ES-I3 (cell line): ENCODE data around the gene IRF2BPL.

Source experiments
- H3K36me3 ChIP-seq: 2 replicates; pipeline ENCODE4 v1.6.1; 2013; ENCODE audit warnings: mild to moderate bottlenecking, low read length, control low read depth, moderate library complexity; ENCODE audit not compliant: insufficient read depth
- H3K4me1 ChIP-seq: 2 replicates; pipeline ENCODE4 v1.6.1; 2013; ENCODE audit warnings: mild to moderate bottlenecking, control low read depth, low read length; ENCODE audit not compliant: insufficient read depth
- H3K9ac ChIP-seq: 2 replicates; pipeline ENCODE4 v1.6.1; 2013; ENCODE audit warnings: low read depth, mild to moderate bottlenecking, low read length, moderate library complexity
- H3K9me3 ChIP-seq: 2 replicates; pipeline ENCODE4 v1.6.1; 2013; ENCODE audit warnings: mild to moderate bottlenecking, low read length, moderate library complexity; ENCODE audit not compliant: control insufficient read depth, insufficient read depth

IRF2BPL gene

GRCh38 chr14:76981670-76982069 is 46.8 kb downstream of the IRF2BPL start:
- no peak overlapping the region for H3K9ac ChIP-seq
- H3K36me3 ChIP-seq = no peaks in the 10 kb centered on the region
- peaks cover 28% of the 10 kb centered on the region for H3K4me1 ChIP-seq
- peaks cover 2% of the 10 kb centered on the region for H3K9me3 ChIP-seq

- Histone ChIP-seq H3K4me1 (no peaks in the 10 kb centered on the region), H3K9ac (no peak overlapping the region), H3K36me3 (no peaks in the 10 kb centered on the region), H3K9me3 (peaks cover 2% of the 10 kb centered on the region)
Measured at GRCh38 chr14:76977793-76978720, 50.5 kb downstream of the IRF2BPL start.

GRCh38 chr14:76976240-76977005 is 52.1 kb downstream of the IRF2BPL start:
- peaks cover 3% of the 10 kb centered on the region; the same call in 1 of the 2 replicates for H3K4me1 ChIP-seq
- no peak overlapping the region for H3K9ac ChIP-seq

GRCh38 chr14:76975812-76976211 is 52.7 kb downstream of the IRF2BPL start:
- no peak overlapping the region for H3K9ac ChIP-seq
- H3K4me1 ChIP-seq = peaks cover 7% of the 10 kb centered on the region; the same call in 1 of the 2 replicates
- H3K9me3 ChIP-seq = no peaks in the 10 kb centered on the region; the same call in 1 of the 2 replicates
- H3K36me3 ChIP-seq = no peaks in the 10 kb centered on the region

More at GRCh38 chr14:76976240-76977005, 52.1 kb downstream of the IRF2BPL start:
- no peaks in the 10 kb centered on the region for H3K36me3 ChIP-seq
- H3K9me3 ChIP-seq = no peaks in the 10 kb centered on the region; the same call in 1 of the 2 replicates

- H3K9me3 ChIP-seq = no peaks in the 10 kb centered on the region; the same call in 1 of the 2 replicates
- H3K36me3 ChIP-seq = no peaks in the 10 kb centered on the region
- peaks cover 7% of the 10 kb centered on the region; the same call in 1 of the 2 replicates for H3K4me1 ChIP-seq
- no peak overlapping the region for H3K9ac ChIP-seq
Measured at GRCh38 chr14:76975051-76975450, 53.5 kb downstream of the IRF2BPL start.
